Measurements from ENCODE around the gene ANKFN1. TPM values are rescaled to one million over a fixed set of nuclear protein-coding genes. Genes with fewer than 3 reads are reported as not detected.

ANKFN1 gene
- total RNA-seq, 2 donors from 2014 or later, result 0.26 to 0.33 TPM

DNA sequence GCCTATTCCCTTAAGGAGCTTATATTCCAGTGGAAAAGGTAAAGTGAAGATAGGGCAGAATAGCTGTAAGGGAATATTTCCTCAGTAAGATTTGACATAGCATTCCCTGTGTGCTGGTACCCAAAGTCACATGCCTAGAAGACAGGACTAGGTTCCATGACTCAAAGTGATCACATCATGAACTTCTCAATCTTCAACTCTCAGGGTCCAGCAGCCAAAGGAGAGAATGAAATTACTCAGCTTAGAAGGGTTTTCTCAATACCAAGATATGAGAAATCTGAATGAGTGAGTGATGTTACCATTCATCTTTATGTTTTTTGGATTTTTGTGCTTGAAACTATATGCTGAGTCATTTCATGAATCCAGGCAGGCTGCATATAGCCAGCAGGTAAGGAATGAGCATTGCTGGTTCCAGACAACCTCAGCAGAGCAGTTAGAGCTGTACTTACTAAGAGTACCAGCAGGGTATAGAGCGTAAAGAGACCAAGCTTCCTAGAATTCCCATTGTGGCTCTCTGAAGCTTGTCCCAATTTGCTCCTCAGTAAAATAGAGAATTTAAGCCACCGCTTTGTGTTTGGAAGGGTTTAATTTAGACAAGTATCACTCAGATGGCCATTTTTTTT lies 91.1 kb downstream of the ANKFN1 start:
- no peak for ATAC-seq
- H3K9me3 ChIP-seq, result no peaks in the 10 kb centered on the region
- H3K4me3 ChIP-seq, result no peak overlapping the region
- no peaks in the 10 kb centered on the region for H3K36me3 ChIP-seq (replicated peaks in 1 of 2; ENCODE audit: insufficient read depth in 1 of 2, low read depth in 2 of 2)
- H3K27me3 ChIP-seq, result no peaks in the 10 kb centered on the region
- 88 to 93% methylated on average over 2 of the region's 2 CpGs for WGBS, 2 donors
- DNase-seq, result no peak
- no peaks in the 10 kb centered on the region for H3K4me1 ChIP-seq
- H3K27ac ChIP-seq, result no peak overlapping the region
- no peak for TF ChIP-seq CTCF (IDR thresholded peaks at IDR 0.05)
- TF ChIP-seq POLR2A (IDR thresholded peaks at IDR 0.05), result no peak
- intact Hi-C loops (cut with DNase I), result no loop called here

DNA sequence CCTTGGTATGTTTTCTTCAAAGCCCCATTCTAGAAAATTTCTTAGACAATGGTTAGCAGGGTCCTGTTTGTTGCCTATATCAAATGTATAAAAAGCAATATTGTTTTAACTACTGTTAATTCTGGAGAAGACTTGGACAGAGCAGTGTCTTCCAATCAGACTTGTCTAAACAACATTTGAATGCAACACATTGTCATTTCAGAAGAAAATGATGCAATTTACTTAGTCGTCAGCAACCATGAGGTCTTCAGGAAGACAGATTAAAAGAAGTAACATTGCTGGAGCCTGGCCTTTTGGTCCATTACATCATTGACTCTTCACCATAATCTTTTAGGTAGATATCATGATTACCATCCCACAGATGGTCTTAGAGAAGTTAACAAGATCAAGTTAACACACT lies 94.5 kb downstream of the ANKFN1 start:
- H3K4me3 ChIP-seq, result no peak overlapping the region
- ATAC-seq (no peak), DNase-seq (no peak)
- TF ChIP-seq POLR2A (IDR thresholded peaks at IDR 0.05), result no peak
- no peak for TF ChIP-seq CTCF (IDR thresholded peaks at IDR 0.05)
- H3K36me3 ChIP-seq (replicated peaks in 1 of 2; ENCODE audit: insufficient read depth in 1 of 2, low read depth in 2 of 2), result no peaks in the 10 kb centered on the region
- H3K4me1 ChIP-seq, result no peaks in the 10 kb centered on the region
- intact Hi-C loops (cut with DNase I), result no loop called here
- H3K27me3 ChIP-seq, result no peaks in the 10 kb centered on the region
- H3K9me3 ChIP-seq, result no peaks in the 10 kb centered on the region
- WGBS, 2 donors, result 55 to 69% methylated on average over 1 of the region's 1 CpG
- H3K27ac ChIP-seq, result no peak overlapping the region

DNA sequence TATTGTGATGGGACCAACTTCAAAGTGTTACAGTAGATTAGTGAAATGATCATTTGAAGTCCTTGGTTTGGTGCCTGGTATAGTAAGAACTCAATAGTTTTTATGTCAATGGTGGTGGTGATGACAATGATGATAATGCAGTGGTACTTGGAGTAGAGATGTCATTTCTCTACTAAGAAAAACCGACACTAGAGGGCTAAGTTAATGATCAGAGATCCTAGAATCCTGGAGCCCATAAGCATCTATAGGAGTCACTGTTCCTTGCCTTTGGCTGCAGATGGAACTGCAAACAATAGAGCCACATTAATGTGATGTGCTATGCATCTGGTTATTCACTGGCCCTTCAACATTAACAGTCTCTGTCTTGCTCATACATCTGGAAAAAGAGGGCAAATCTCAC lies 103.8 kb downstream of the ANKFN1 start:
- WGBS, 2 donors, result 27 to 60% methylated on average over 1 of the region's 1 CpG
- Histone ChIP-seq H3K9me3 (no peaks in the 10 kb centered on the region), H3K4me3 (no peak overlapping the region), H3K27ac (no peak overlapping the region), H3K36me3 (replicated peaks in 1 of 2; ENCODE audit: insufficient read depth in 1 of 2, low read depth in 2 of 2) (no peaks in the 10 kb centered on the region), H3K4me1 (no peaks in the 10 kb centered on the region), H3K27me3 (no peaks in the 10 kb centered on the region)
- ATAC-seq, result no peak
- intact Hi-C loops (cut with DNase I), result no loop called here
- DNase-seq, result no peak
- no peak for TF ChIP-seq CTCF (IDR thresholded peaks at IDR 0.05)
- no peak for TF ChIP-seq POLR2A (IDR thresholded peaks at IDR 0.05)

DNA sequence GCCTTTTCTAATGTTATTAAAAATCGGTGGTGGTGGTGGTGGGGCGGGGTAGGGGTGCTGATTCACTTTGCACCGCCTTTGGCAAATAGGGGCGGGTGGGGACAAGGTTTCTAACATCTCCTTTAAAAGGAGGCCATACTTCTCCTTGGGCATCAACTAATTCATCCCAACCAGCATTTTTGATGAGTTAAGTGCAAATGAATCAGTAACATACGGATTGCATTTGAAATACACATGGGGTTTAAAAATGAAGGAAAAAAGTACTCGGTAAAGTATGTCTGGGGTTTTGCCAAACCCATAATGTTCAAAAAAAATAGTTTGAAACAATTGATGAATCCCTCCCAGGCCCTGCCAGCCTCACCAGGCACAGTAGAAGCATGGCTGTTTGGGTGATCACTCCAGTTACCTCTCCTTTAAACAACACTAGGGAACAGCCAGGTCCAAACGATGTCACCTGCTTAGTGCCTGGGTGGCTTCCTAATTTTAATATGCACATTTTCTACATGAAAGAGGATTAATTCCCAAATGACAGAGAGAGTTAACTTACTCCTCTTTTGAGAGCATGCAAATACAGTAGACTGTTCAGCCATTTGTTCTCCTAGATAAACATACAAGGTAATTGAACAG lies 107.2 kb downstream of the ANKFN1 start:
- DNase-seq, result no peak
- no peak overlapping the region for H3K4me3 ChIP-seq
- H3K4me1 ChIP-seq, result no peaks in the 10 kb centered on the region
- no peaks in the 10 kb centered on the region for H3K36me3 ChIP-seq (replicated peaks in 1 of 2; ENCODE audit: insufficient read depth in 1 of 2, low read depth in 2 of 2)
- H3K27ac ChIP-seq, result no peak overlapping the region
- ATAC-seq, result no peak
- TF ChIP-seq CTCF (IDR thresholded peaks at IDR 0.05), result no peak
- TF ChIP-seq POLR2A (IDR thresholded peaks at IDR 0.05), result no peak
- intact Hi-C loops (cut with DNase I), result no loop called here
- H3K9me3 ChIP-seq, result no peaks in the 10 kb centered on the region
- H3K27me3 ChIP-seq, result no peaks in the 10 kb centered on the region
- WGBS, 2 donors, result 79 to 82% methylated on average over 7 of the region's 7 CpGs

- WGBS, 2 donors, result 29 to 34% methylated on average over 9 of the region's 9 CpGs
- H3K4me1 ChIP-seq, result no peaks in the 10 kb centered on the region
Observed at GRCh38 chr17:56262803-56263202, 109.5 kb downstream of the ANKFN1 start.

More at GRCh38 chr17:56262803-56263202, 109.5 kb downstream of the ANKFN1 start:
- no peak overlapping the region for H3K27ac ChIP-seq
- H3K9me3 ChIP-seq, result no peaks in the 10 kb centered on the region
- H3K27me3 ChIP-seq, result no peaks in the 10 kb centered on the region
- H3K4me3 ChIP-seq, result no peak overlapping the region
- no peak for ATAC-seq
- intact Hi-C loops (cut with DNase I), result no loop called here
- peak in 1 of 4 donors; percentile 9 for DNase-seq
- H3K36me3 ChIP-seq (replicated peaks in 1 of 2; ENCODE audit: insufficient read depth in 1 of 2, low read depth in 2 of 2), result no peaks in the 10 kb centered on the region
- no peak for TF ChIP-seq CTCF (IDR thresholded peaks at IDR 0.05)
- no peak for TF ChIP-seq POLR2A (IDR thresholded peaks at IDR 0.05)

All from body of pancreas (tissue), 4 donors.